Calu3 (cell line): ENCODE measurements around the gene TUBGCP5. TPM values are rescaled to one million over a fixed set of nuclear protein-coding genes. Genes with fewer than 3 reads are reported as not detected.

Experiments
- BruUV-seq: library from RNA; stranded (reverse); fragments of 400-500 nt; replicated peaks from 2 replicates; lab custom pipeline; 2021; lab: Mats Ljungman, UMichigan
- CTCF ChIA-PET: fragments of 300-600 bp; sonication (Branson Sonifier 250); formaldehyde crosslinking; loops from one replicate; lab custom pipeline; 2022; ENCODE audit warnings: antibody characterized with exemption; lab: Charles Lee
- DNase-seq: peaks from one replicate; pipeline ENCODE4 v3.0.0; 2022
- H3K27ac Mint-ChIP-seq: one replicate; pipeline ENCODE4 v1.8.0; 2022; ENCODE audit warnings: mixed read lengths; ENCODE audit not compliant: unreplicated experiment
- H3K27me3 Mint-ChIP-seq: one replicate; pipeline ENCODE4 v1.8.0; 2022; ENCODE audit warnings: mixed read lengths; ENCODE audit not compliant: unreplicated experiment
- H3K36me3 Mint-ChIP-seq: one replicate; pipeline ENCODE4 v1.8.0; 2022; ENCODE audit warnings: mild to moderate bottlenecking, moderate library complexity, mixed read lengths; ENCODE audit not compliant: insufficient read depth, unreplicated experiment
- H3K4me1 Mint-ChIP-seq: one replicate; pipeline ENCODE4 v1.8.0; 2022; ENCODE audit warnings: mild to moderate bottlenecking, low read depth, mixed read lengths; ENCODE audit not compliant: unreplicated experiment
- H3K4me3 Mint-ChIP-seq: one replicate; pipeline ENCODE4 v1.8.0; 2022; ENCODE audit warnings: mild to moderate bottlenecking, low read depth, moderate library complexity, mixed read lengths; ENCODE audit not compliant: unreplicated experiment
- H3K9me3 Mint-ChIP-seq: one replicate; pipeline ENCODE4 v1.8.0; 2022; ENCODE audit warnings: low read depth, mixed read lengths; ENCODE audit not compliant: unreplicated experiment
- intact Hi-C: fragments of 100-400 bp; cut with micrococcal nuclease; formaldehyde crosslinking; loops from one replicate; pipeline ENCODE4 v1.10.0; 2022; ENCODE audit not compliant: unreplicated experiment
- total RNA-seq: library from RNA; stranded (reverse); gene quantifications from 2 replicates; pipeline ENCODE4 v1.2.3, GENCODE V29; 2022
- TF ChIP-seq, protein P1 (sequence below): fragments of 200-600 bp; IDR thresholded peaks from one replicate; pipeline ENCODE4 v1.8.0; 2022; ENCODE audit warnings: antibody characterized with exemption; ENCODE audit not compliant: unreplicated experiment

The TUBGCP5 gene
- total RNA-seq, 1 experiment from 2014 or later = 6.8 TPM

DNA sequence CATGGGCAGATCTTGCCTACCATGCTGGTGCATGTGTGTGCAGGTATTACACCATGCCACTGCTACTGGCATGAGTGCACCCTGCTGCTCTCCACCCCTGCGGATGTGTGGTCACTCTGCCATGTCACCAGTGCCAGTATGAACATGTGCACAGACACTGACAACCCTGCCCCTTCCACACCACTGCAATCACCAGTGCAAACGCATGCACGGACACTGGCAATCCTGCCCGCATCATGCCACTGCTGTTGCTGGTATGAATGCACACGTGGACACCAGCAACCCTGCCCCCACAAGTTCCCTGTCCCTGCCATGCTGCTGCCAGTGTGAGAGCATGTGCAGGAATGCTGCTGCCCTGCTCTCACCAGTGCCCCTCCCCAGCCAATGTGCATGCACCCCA, 24.8 kb upstream of the TUBGCP5 start:
- Mint-ChIP-seq H3K4me1 (no peaks in the 10 kb centered on the region), H3K36me3 (no peaks in the 10 kb centered on the region), H3K27ac (no peak overlapping the region), H3K4me3 (no peak overlapping the region), H3K27me3 (no peaks in the 10 kb centered on the region), H3K9me3 (no peaks in the 10 kb centered on the region)
- DNase-seq = no peak
- TF ChIP-seq, protein P1, sequence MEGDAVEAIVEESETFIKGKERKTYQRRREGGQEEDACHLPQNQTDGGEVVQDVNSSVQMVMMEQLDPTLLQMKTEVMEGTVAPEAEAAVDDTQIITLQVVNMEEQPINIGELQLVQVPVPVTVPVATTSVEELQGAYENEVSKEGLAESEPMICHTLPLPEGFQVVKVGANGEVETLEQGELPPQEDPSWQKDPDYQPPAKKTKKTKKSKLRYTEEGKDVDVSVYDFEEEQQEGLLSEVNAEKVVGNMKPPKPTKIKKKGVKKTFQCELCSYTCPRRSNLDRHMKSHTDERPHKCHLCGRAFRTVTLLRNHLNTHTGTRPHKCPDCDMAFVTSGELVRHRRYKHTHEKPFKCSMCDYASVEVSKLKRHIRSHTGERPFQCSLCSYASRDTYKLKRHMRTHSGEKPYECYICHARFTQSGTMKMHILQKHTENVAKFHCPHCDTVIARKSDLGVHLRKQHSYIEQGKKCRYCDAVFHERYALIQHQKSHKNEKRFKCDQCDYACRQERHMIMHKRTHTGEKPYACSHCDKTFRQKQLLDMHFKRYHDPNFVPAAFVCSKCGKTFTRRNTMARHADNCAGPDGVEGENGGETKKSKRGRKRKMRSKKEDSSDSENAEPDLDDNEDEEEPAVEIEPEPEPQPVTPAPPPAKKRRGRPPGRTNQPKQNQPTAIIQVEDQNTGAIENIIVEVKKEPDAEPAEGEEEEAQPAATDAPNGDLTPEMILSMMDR = no peak
- no TSS peak for BruUV-seq
- intact Hi-C loops = no loop called here
- CTCF ChIA-PET = no interaction called here

DNA sequence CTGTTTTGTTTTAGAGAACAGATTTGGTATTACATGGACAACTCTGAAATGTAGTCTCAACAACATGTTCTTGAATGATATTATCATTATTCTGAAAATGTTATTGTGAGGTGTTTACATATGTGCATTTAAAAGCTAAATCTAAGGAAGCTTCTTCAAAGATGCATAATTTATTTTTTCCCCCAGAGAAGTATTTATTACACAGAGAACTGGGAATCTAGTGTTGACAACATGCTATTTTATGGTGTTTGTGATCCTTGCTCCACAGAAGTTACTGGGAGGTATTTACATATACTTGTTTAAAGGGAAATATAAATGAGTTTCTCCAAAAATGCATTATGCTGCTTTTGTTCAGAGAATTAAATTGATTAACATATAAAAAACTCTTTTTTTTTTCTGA, 18.3 kb upstream of the TUBGCP5 start:
- Mint-ChIP-seq H3K4me3 (no peak overlapping the region), H3K36me3 (no peaks in the 10 kb centered on the region), H3K9me3 (no peaks in the 10 kb centered on the region), H3K4me1 (no peaks in the 10 kb centered on the region), H3K27me3 (no peaks in the 10 kb centered on the region), H3K27ac (no peak overlapping the region)
- DNase-seq = no peak
- CTCF ChIA-PET = no interaction called here
- intact Hi-C loops = no loop called here
- no TSS peak for BruUV-seq
- TF ChIP-seq, protein P1 = no peak

DNA sequence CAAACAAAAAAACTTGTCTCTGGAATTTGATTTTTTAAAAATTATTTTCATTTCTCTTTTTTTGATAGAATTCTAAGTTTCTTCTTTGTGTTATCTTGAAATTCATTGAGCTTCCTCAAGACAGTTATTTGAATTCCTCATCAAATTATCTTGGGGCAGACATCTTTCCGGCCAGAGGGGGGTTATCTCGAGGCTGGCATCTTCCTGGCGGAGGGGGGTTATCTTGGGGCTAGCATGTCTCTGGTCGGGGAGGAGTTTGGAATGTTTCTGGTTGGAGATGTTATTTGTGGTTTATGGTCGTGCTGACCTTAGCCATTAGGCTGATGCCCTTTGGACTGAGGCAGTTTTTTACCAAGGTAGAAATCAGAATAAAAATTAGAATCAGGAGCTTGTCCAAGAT, 15.9 kb upstream of the TUBGCP5 start:
- TF ChIP-seq, protein P1 = no peak
- no peak for DNase-seq

DNA sequence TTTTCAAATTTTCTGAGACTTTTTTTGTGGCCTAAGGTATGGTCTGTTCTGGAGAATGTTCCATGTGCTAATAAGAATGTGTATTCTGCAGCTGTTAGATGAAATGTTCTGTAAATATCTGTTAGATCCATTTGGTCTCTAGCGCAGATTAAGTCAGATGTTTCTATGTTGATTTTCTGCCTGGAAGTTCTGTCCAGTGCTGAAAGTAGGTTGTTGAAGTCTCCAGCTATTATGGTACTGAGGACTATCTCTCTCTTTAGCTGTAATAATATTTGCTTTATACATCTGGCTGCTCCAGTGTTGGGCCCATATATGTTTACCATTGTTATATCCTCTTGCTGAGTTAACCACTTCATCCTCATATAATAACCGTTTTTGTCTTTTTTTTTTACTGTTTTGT, 13.2 kb upstream of the TUBGCP5 start:
- H3K9me3 Mint-ChIP-seq = no peaks in the 10 kb centered on the region
- no peak overlapping the region for H3K4me3 Mint-ChIP-seq
- H3K36me3 Mint-ChIP-seq = no peaks in the 10 kb centered on the region
- BruUV-seq = no TSS peak
- DNase-seq = no peak
- intact Hi-C loops = no loop called here
- H3K27ac Mint-ChIP-seq = no peak overlapping the region
- TF ChIP-seq, protein P1 = no peak
- H3K4me1 Mint-ChIP-seq = no peaks in the 10 kb centered on the region
- no peaks in the 10 kb centered on the region for H3K27me3 Mint-ChIP-seq
- CTCF ChIA-PET = no interaction called here

More for the DNA sequence above, 15.9 kb upstream of the TUBGCP5 start:
- intact Hi-C loops = no loop called here
- Mint-ChIP-seq H3K27ac (no peak overlapping the region), H3K9me3 (no peaks in the 10 kb centered on the region), H3K4me3 (no peak overlapping the region), H3K4me1 (no peaks in the 10 kb centered on the region), H3K36me3 (no peaks in the 10 kb centered on the region), H3K27me3 (no peaks in the 10 kb centered on the region)
- no TSS peak for BruUV-seq
- CTCF ChIA-PET = no interaction called here
